ENCODE measurements around the gene RNF114.

DNA sequence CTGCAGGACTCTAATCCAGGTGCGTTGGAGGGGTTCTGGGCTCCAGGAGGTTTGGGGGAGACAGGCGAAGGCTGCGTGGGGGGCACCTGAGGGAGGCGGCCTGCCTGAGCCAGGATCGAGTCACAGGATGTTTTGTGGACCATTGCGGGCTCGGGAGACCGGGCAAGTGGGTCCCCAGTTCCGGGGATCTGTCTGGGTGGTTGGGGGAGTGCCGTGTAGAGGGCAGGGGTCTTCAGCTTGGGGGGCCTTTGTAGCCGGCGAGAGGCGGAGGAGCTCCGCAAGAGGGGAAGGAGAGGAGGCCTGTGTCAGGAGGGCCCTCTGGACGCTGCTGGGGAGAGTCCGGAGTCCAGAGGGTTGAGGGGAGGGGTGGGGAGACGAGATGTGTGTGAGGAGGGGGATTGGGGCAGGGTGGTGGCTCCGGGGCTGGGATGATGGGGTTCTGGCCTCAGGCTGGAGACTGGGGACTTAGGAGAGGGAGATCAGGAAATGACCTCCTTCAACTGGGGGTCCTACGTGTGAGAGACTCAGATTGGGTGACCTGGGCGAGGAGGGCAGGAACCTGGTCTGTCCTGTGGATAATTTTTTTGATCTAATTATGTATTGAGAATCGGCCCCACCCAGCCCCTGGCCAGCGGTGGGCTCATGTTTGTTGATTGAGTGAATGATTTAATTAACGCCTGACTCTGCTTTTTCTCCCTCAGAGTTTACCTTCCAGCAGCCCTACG lies 47.1 kb downstream of the RNF114 start:
- no peak for TF ChIP-seq POLR2A (IDR thresholded peaks at IDR 0.05)
- TF ChIP-seq, protein P1, sequence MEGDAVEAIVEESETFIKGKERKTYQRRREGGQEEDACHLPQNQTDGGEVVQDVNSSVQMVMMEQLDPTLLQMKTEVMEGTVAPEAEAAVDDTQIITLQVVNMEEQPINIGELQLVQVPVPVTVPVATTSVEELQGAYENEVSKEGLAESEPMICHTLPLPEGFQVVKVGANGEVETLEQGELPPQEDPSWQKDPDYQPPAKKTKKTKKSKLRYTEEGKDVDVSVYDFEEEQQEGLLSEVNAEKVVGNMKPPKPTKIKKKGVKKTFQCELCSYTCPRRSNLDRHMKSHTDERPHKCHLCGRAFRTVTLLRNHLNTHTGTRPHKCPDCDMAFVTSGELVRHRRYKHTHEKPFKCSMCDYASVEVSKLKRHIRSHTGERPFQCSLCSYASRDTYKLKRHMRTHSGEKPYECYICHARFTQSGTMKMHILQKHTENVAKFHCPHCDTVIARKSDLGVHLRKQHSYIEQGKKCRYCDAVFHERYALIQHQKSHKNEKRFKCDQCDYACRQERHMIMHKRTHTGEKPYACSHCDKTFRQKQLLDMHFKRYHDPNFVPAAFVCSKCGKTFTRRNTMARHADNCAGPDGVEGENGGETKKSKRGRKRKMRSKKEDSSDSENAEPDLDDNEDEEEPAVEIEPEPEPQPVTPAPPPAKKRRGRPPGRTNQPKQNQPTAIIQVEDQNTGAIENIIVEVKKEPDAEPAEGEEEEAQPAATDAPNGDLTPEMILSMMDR (IDR thresholded peaks at IDR 0.05) = no peak

Measured in esophagus squamous epithelium (tissue), 4 donors.